ENCODE results near the gene ATG5.

The ATG5 gene

GRCh38 chr6:106227612-106228507 is 97.7 kb downstream of the ATG5 start:
- no peak for TF ChIP-seq OSR1 (CRISPR knock-in tag; IDR thresholded peaks at IDR 0.05)
- TF ChIP-seq ISL1 (CRISPR knock-in tag; IDR thresholded peaks at IDR 0.05) = no peak
- TF ChIP-seq CSRNP3 (CRISPR knock-in tag; IDR thresholded peaks at IDR 0.05) = no peak
- no peak for TF ChIP-seq ZC3H10 (CRISPR knock-in tag; IDR thresholded peaks at IDR 0.05)
- no peak for ATAC-seq

- no peak for TF ChIP-seq ZFP3 (CRISPR knock-in tag; IDR thresholded peaks at IDR 0.05)
- TF ChIP-seq ARNTL (CRISPR knock-in tag; IDR thresholded peaks at IDR 0.05; ENCODE audit: borderline replicate concordance, low read depth) = no peak
- TF ChIP-seq PPARA (CRISPR knock-in tag; IDR thresholded peaks at IDR 0.05; ENCODE audit: borderline replicate concordance) = no peak
- no peak for TF ChIP-seq ESRRG (CRISPR knock-in tag; IDR thresholded peaks at IDR 0.05)
- TF ChIP-seq POU6F1 (CRISPR knock-in tag; IDR thresholded peaks at IDR 0.05; ENCODE audit: borderline replicate concordance, low read depth) = no peak
- no peak for TF ChIP-seq ZNF8 (CRISPR knock-in tag; IDR thresholded peaks at IDR 0.05)
- no peak for TF ChIP-seq CSDC2 (CRISPR knock-in tag; IDR thresholded peaks at IDR 0.05)
- TF ChIP-seq CREB5 (CRISPR knock-in tag; IDR thresholded peaks at IDR 0.05; ENCODE audit: low read depth) = no peak
- TF ChIP-seq CSRNP3 (CRISPR knock-in tag; IDR thresholded peaks at IDR 0.05) = no peak
- no peak for ATAC-seq
These were observed 98.9 kb downstream of the ATG5 start for GRCh38 chr6:106226676-106227075.

GRCh38 chr6:106225581-106225980 is 100.0 kb downstream of the ATG5 start:
- no peak for ATAC-seq

More at GRCh38 chr6:106225581-106225980, 100.0 kb downstream of the ATG5 start:
- TF ChIP-seq TOX (CRISPR knock-in tag; IDR thresholded peaks at IDR 0.05; ENCODE audit: borderline replicate concordance) (no peak), BACH2 (CRISPR knock-in tag; IDR thresholded peaks at IDR 0.05; ENCODE audit: borderline replicate concordance) (no peak), GLIS3 (CRISPR knock-in tag; IDR thresholded peaks at IDR 0.05) (no peak), TCF4 (CRISPR knock-in tag; IDR thresholded peaks at IDR 0.05; ENCODE audit: borderline replicate concordance) (no peak), TSHZ2 (CRISPR knock-in tag; IDR thresholded peaks at IDR 0.05) (no peak), ESRRG (CRISPR knock-in tag; IDR thresholded peaks at IDR 0.05) (no peak), OSR1 (CRISPR knock-in tag; IDR thresholded peaks at IDR 0.05) (no peak), CREB5 (CRISPR knock-in tag; IDR thresholded peaks at IDR 0.05; ENCODE audit: low read depth) (no peak)

Data from SK-N-SH treated with all-trans-retinoic acid at 6 μM for 48 hours (cell line).